T follicular helper cell (primary cell): ENCODE results near the gene CYREN.
A peak's percentile ranks its signal among the peaks of the same experiment; 100 is the strongest.
"Not testable (repeated sequence)": the region's sequence is repeated elsewhere in the genome, so short reads cannot be mapped to it uniquely, and the experiment has no call there.

Experiments used
- DNase-seq: peaks from one replicate; pipeline ENCODE4 v3.0.0-alpha.2; 2020; ENCODE audit warnings: low read depth

The CYREN gene

GRCh38 chr7:135177028-135177696 lies 6.7 kb upstream of the CYREN start:
- no peak for DNase-seq

GRCh38 chr7:135175931-135176330 lies 5.4 kb upstream of the CYREN start:
- no peak for DNase-seq

GRCh38 chr7:135174941-135175340 lies 4.4 kb upstream of the CYREN start:
- DNase-seq, result no peak

- DNase-seq, result not testable (repeated sequence)
These were observed 3.4 kb upstream of the CYREN start for GRCh38 chr7:135173916-135174315.

- not testable (repeated sequence) for DNase-seq
These were observed 1.2 kb upstream of the CYREN start for GRCh38 chr7:135171581-135172291.

- DNase-seq, result not testable (repeated sequence)
These were observed 533 bp upstream of the CYREN start for GRCh38 chr7:135170998-135171481.

- DNase-seq, result no peak
These were observed 588 bp downstream of the CYREN start for GRCh38 chr7:135169964-135170273.

GRCh38 chr7:135169141-135169963 lies 1.2 kb downstream of the CYREN start:
- DNase-seq, result peak; percentile 40

GRCh38 chr7:135168489-135169140 lies 1.9 kb downstream of the CYREN start:
- no peak for DNase-seq

- DNase-seq, result no peak
These were observed 2.5 kb downstream of the CYREN start for GRCh38 chr7:135168001-135168400.

- DNase-seq, result no peak
These were observed 3.1 kb downstream of the CYREN start for GRCh38 chr7:135167365-135167917.

- DNase-seq, result no peak
These were observed 4.0 kb downstream of the CYREN start for GRCh38 chr7:135166338-135166990.

GRCh38 chr7:135165862-135166261 lies 4.6 kb downstream of the CYREN start:
- no peak for DNase-seq

GRCh38 chr7:135164357-135165061 lies 6.0 kb downstream of the CYREN start:
- no peak for DNase-seq

GRCh38 chr7:135162382-135163001 lies 8.0 kb downstream of the CYREN start:
- DNase-seq, result no peak

- no peak for DNase-seq
These were observed 8.8 kb downstream of the CYREN start for GRCh38 chr7:135161669-135162068.

GRCh38 chr7:135160858-135161653 lies 9.5 kb downstream of the CYREN start:
- DNase-seq, result no peak

GRCh38 chr7:135160098-135160857 lies 10.2 kb downstream of the CYREN start:
- no peak for DNase-seq
